GM08714 (cell line): Measurements from ENCODE around the gene FAHD2B.
"Not testable (repeated sequence)": the region's sequence is repeated elsewhere in the genome, so short reads cannot be mapped to it uniquely, and the experiment has no call there.

ENCODE experiments used
- H3K4me3 ChIP-seq: fragments of 200-500 bp; sonication (Bioruptor generic); 2 replicates; pipeline ENCODE4 v1.5.1; 2014; ENCODE audit warnings: mild to moderate bottlenecking, low read length, inconsistent platforms
- ZNF274 ChIP-seq: IDR thresholded peaks from 2 replicates; pipeline ENCODE4 v1.6.1; 2012; ENCODE audit warnings: mild to moderate bottlenecking, low read depth, low read length

FAHD2B gene

GRCh38 chr2:97068074-97068473 is 26.6 kb downstream of the FAHD2B start:
- no peak for TF ChIP-seq ZNF274
- no peak overlapping the region for H3K4me3 ChIP-seq

- TF ChIP-seq ZNF274: no peak
- no peak overlapping the region for H3K4me3 ChIP-seq
These were observed 27.2 kb downstream of the FAHD2B start for GRCh38 chr2:97067279-97068004.

- not testable (repeated sequence) for H3K4me3 ChIP-seq
These were observed 28.7 kb downstream of the FAHD2B start for GRCh38 chr2:97066030-97066429.

GRCh38 chr2:97062020-97062419 is 32.7 kb downstream of the FAHD2B start:
- H3K4me3 ChIP-seq: not testable (repeated sequence)

- H3K4me3 ChIP-seq: not testable (repeated sequence)
These were observed 34.9 kb downstream of the FAHD2B start for GRCh38 chr2:97059782-97060181.

GRCh38 chr2:97056150-97056549 is 38.5 kb downstream of the FAHD2B start:
- not testable (repeated sequence) for H3K4me3 ChIP-seq

GRCh38 chr2:97050032-97050431 is 44.6 kb downstream of the FAHD2B start:
- H3K4me3 ChIP-seq: not testable (repeated sequence)

GRCh38 chr2:97048448-97048847 is 46.2 kb downstream of the FAHD2B start:
- not testable (repeated sequence) for H3K4me3 ChIP-seq

- H3K4me3 ChIP-seq: not testable (repeated sequence)
These were observed 48.0 kb downstream of the FAHD2B start for GRCh38 chr2:97046676-97047075.

- H3K4me3 ChIP-seq: not testable (repeated sequence)
These were observed 48.7 kb downstream of the FAHD2B start for GRCh38 chr2:97045895-97046499.
